Skin epidermis (tissue), 12 donors: ENCODE measurements around the gene PLPPR3.

ENCODE experiments used
- H3K27ac ChIP-seq, 21 experiments: fragments of 200-600 bp; sonication (generic) in 11 of 21; one replicate each; pipeline ENCODE4 v1.5.0; 2020; ENCODE audit warnings: mild to moderate bottlenecking in 3 of 21, inconsistent platforms in 2 of 21, moderate library complexity in 2 of 21
- H3K4me3 ChIP-seq, 7 experiments: fragments of 200-600 bp; sonication (generic) in 2 of 7; one replicate each; pipeline ENCODE4 v1.5.0; 2020; ENCODE audit warnings: inconsistent platforms in 2 of 7, mild to moderate bottlenecking in 2 of 7, moderate library complexity in 1 of 7

PLPPR3 gene

GRCh38 chr19:821825-822503 lies at the start of gene PLPPR3:
Gene PLPPR3, minus strand, starts transcription at chr19:821955. Its CDS starts 396 bp downstream, at chr19:821559.
- Histone ChIP-seq H3K4me3 (peak within 1 kb of the TSS in 6 of 7 experiments; percentile 2 to 33 (median 12)), H3K27ac (no peak within 1 kb of the TSS)

- H3K4me3 ChIP-seq, result no peak overlapping the region
- H3K27ac ChIP-seq, result peak overlapping the region in 3 of 21 experiments; percentile 52 to 73 (median 69)
Observed at GRCh38 chr19:870963-871401, 49.2 kb upstream of the PLPPR3 start.

GRCh38 chr19:870314-870713 lies 48.6 kb upstream of the PLPPR3 start:
- peak overlapping the region in 15 of 21 experiments; percentile 18 to 89 (median 66) for H3K27ac ChIP-seq
- no peak overlapping the region for H3K4me3 ChIP-seq

GRCh38 chr19:869245-870177 lies 47.8 kb upstream of the PLPPR3 start:
- Histone ChIP-seq H3K4me3 (no peak overlapping the region), H3K27ac (peak overlapping the region in 20 of 21 experiments; percentile 17 to 89 (median 66))

- Histone ChIP-seq H3K27ac (peak overlapping the region in 19 of 21 experiments; percentile 17 to 89 (median 66)), H3K4me3 (no peak overlapping the region)
Observed at GRCh38 chr19:868458-869244, 46.9 kb upstream of the PLPPR3 start.

- Histone ChIP-seq H3K4me3 (no peak overlapping the region), H3K27ac (peak overlapping the region in 7 of 21 experiments; percentile 27 to 89 (median 79))
Observed at GRCh38 chr19:867855-868457, 46.2 kb upstream of the PLPPR3 start.

- H3K4me3 ChIP-seq, result no peak overlapping the region
- H3K27ac ChIP-seq, result peak overlapping the region in 1 of 21 experiments; percentile 27
Observed at GRCh38 chr19:867301-867793, 45.6 kb upstream of the PLPPR3 start.

GRCh38 chr19:866769-867300 lies 45.1 kb upstream of the PLPPR3 start:
- Histone ChIP-seq H3K4me3 (no peak overlapping the region), H3K27ac (no peak overlapping the region)

- Histone ChIP-seq H3K27ac (peak overlapping the region in 5 of 21 experiments; percentile 29 to 51 (median 43)), H3K4me3 (peak overlapping the region in 1 of 7 experiments; percentile 22)
Observed at GRCh38 chr19:863315-863620, 41.5 kb upstream of the PLPPR3 start.

- peak overlapping the region in 2 of 21 experiments; percentile 10 to 38 for H3K27ac ChIP-seq
- H3K4me3 ChIP-seq, result peak overlapping the region in 3 of 7 experiments; percentile 7 to 22 (median 13)
Observed at GRCh38 chr19:862581-863314, 41.0 kb upstream of the PLPPR3 start.

- H3K4me3 ChIP-seq, result peak overlapping the region in 1 of 7 experiments; percentile 28
- peak overlapping the region in 4 of 21 experiments; percentile 1 to 39 (median 20) for H3K27ac ChIP-seq
Observed at GRCh38 chr19:861756-862580, 40.2 kb upstream of the PLPPR3 start.

- peak overlapping the region in 6 of 21 experiments; percentile 39 to 88 (median 72) for H3K27ac ChIP-seq
Observed at GRCh38 chr19:861141-861755, 39.5 kb upstream of the PLPPR3 start.

GRCh38 chr19:858868-859843 lies 37.4 kb upstream of the PLPPR3 start, which contains the start of gene CFD:
Gene CFD, plus strand, starts transcription at chr19:859664. Its CDS starts 26 bp downstream, at chr19:859690.
- Histone ChIP-seq H3K27ac (peak within 1 kb of the TSS in 19 of 21 experiments; percentile 9 to 88 (median 78)), H3K4me3 (peak within 1 kb of the TSS; percentile 22 to 50 (median 36))

More at GRCh38 chr19:861141-861755, 39.5 kb upstream of the PLPPR3 start:
- peak overlapping the region in 5 of 7 experiments; percentile 22 to 50 (median 40) for H3K4me3 ChIP-seq

- peak overlapping the region in 7 of 21 experiments; percentile 75 to 88 (median 81) for H3K27ac ChIP-seq
- H3K4me3 ChIP-seq, result no peak overlapping the region
Observed at GRCh38 chr19:858284-858683, 36.5 kb upstream of the PLPPR3 start.

GRCh38 chr19:855566-856120 lies 33.9 kb upstream of the PLPPR3 start:
- Histone ChIP-seq H3K27ac (no peak overlapping the region), H3K4me3 (no peak overlapping the region)
